NB4 (cell line): ENCODE measurements around the gene SYDE1.

ENCODE experiments used
- CTCF ChIP-seq: IDR thresholded peaks from one replicate; pipeline ENCODE4 v1.5.1; 2012; ENCODE audit warnings: low read depth, low read length
- MAX ChIP-seq: IDR thresholded peaks from 2 replicates; pipeline ENCODE4 v1.6.1; 2011; ENCODE audit warnings: low read depth, low read length
- POLR2A ChIP-seq: IDR thresholded peaks from 2 replicates; pipeline ENCODE4 v1.6.1; 2011; ENCODE audit warnings: mild to moderate bottlenecking; ENCODE audit not compliant: insufficient read length; ENCODE audit errors: extremely low read depth

- TF ChIP-seq POLR2A: no peak
- TF ChIP-seq CTCF: no peak
- no peak for TF ChIP-seq MAX
Measured at GRCh38 chr19:15120135-15121026, 13.2 kb downstream of the SYDE1 start.
